Measurements from ENCODE around the gene PTGES3L. TPM values are rescaled to one million over a fixed set of nuclear protein-coding genes. Genes with fewer than 3 reads are reported as not detected.

PTGES3L gene
- total and polyA plus RNA-seq, 4 donors: 1.5 to 8.2 (median 4.2) TPM

GRCh38 chr17:43021741-43022512 is 42.0 kb upstream of the PTGES3L start, which contains the start of gene VAT1:
TSS of gene VAT1 (minus strand) at chr17:43022385. CDS start at chr17:43022322, 63 bp downstream.
- peak in 3 of 6 donors; percentile 69 to 94 (median 93) for DNase-seq (ENCODE audit: low read depth in 4 of 6, low spot score in 6 of 6)
- WGBS (ENCODE audit: insufficient coverage): under 1% methylated on average over 78 of the region's 80 CpGs
- no peaks in the 10 kb centered on the region for H3K9me3 ChIP-seq (ENCODE audit: control insufficient read depth, insufficient read depth, low read length)
- H3K4me1 ChIP-seq (ENCODE audit: control insufficient read depth, insufficient read depth, low read length): peaks cover 64% of the 10 kb centered on the region
- peak within 1 kb of the TSS; percentile 77 for H3K27ac ChIP-seq (ENCODE audit: low read depth, low read length)
- H3K4me3 ChIP-seq (ENCODE audit: low read depth, low read length): peak within 1 kb of the TSS; percentile 88
- peaks cover 14% of the 10 kb centered on the region for H3K36me3 ChIP-seq (ENCODE audit: control insufficient read depth, insufficient read depth, low read length)
- no peaks in the 10 kb centered on the region for H3K27me3 ChIP-seq (ENCODE audit: control insufficient read depth, insufficient read depth, low read length)

GRCh38 chr17:43020789-43021740 is 41.2 kb upstream of the PTGES3L start:
- Histone ChIP-seq H3K36me3 (ENCODE audit: control insufficient read depth, insufficient read depth, low read length) (peaks cover 22% of the 10 kb centered on the region), H3K4me1 (ENCODE audit: control insufficient read depth, insufficient read depth, low read length) (peaks cover 60% of the 10 kb centered on the region), H3K9me3 (ENCODE audit: control insufficient read depth, insufficient read depth, low read length) (no peaks in the 10 kb centered on the region), H3K4me3 (ENCODE audit: low read depth, low read length) (peak overlapping the region; percentile 88), H3K27me3 (ENCODE audit: control insufficient read depth, insufficient read depth, low read length) (no peaks in the 10 kb centered on the region), H3K27ac (ENCODE audit: low read depth, low read length) (peak overlapping the region; percentile 77)
- no CpG with 5 or more reads among the region's 40 CpGs for WGBS (ENCODE audit: insufficient coverage)
- DNase-seq (ENCODE audit: low read depth in 4 of 6, low spot score in 6 of 6): peak in 2 of 6 donors; percentile 76 to 83

DNA sequence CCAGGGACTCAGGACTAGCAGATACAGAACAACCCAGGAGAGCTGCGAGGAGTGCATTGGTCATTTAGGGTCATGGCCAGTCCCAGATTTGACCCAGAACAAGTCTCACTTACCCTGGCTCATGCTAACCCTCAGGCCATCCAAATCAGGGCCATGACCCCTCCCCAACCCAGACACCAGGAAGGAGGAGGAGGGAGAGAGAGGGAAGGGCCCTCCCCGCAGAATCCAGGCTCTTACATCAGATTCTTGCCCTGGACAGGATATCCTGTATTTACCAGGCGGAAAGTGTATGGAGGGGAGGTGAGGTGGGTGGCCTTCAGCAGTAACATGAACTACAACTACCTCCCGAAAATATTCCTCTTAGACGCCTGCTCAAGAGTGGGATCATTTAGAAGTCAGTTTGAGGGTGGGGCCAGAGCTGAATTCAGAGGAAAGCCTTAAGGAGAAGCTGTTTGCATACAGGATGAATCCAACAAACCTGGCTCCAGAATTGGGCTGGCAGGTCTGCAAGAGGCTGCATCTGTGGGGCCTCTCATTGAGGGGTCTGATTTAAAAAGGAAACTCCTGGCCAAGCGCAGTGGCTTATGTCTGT is 40.2 kb upstream of the PTGES3L start:
- DNase-seq (ENCODE audit: low read depth in 4 of 6, low spot score in 6 of 6): no peak
- Histone ChIP-seq H3K36me3 (ENCODE audit: control insufficient read depth, insufficient read depth, low read length) (peaks cover 32% of the 10 kb centered on the region), H3K4me3 (ENCODE audit: low read depth, low read length) (peak overlapping the region; percentile 88), H3K27ac (ENCODE audit: low read depth, low read length) (peak overlapping the region; percentile 2), H3K27me3 (ENCODE audit: control insufficient read depth, insufficient read depth, low read length) (no peaks in the 10 kb centered on the region), H3K9me3 (ENCODE audit: control insufficient read depth, insufficient read depth, low read length) (no peaks in the 10 kb centered on the region), H3K4me1 (ENCODE audit: control insufficient read depth, insufficient read depth, low read length) (peaks cover 61% of the 10 kb centered on the region)
- 83% methylated on average over 2 of the region's 6 CpGs for WGBS (ENCODE audit: insufficient coverage)

DNA sequence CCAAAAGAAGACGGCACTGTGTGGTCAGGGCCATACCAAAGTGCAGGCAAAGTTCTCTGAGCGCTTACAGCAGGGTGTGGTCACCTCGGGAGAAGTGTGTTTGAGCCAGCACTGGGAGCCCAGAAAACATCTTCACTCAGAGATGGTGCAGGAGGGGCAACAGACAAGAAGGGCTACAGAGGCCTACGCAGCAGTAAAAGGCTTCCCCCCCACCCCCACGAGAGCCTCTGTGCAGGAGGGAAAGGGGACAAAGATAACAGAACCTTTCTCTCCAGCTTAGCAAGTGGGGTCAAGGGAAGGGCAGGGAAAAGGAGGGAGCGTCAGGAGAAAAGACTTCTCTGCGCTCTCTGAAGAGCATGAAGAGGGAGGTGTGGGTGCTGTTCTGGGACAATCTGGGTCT is 39.5 kb upstream of the PTGES3L start:
- H3K9me3 ChIP-seq (ENCODE audit: control insufficient read depth, insufficient read depth, low read length): no peaks in the 10 kb centered on the region
- DNase-seq (ENCODE audit: low read depth in 4 of 6, low spot score in 6 of 6): no peak
- H3K27me3 ChIP-seq (ENCODE audit: control insufficient read depth, insufficient read depth, low read length): no peaks in the 10 kb centered on the region
- peaks cover 34% of the 10 kb centered on the region for H3K36me3 ChIP-seq (ENCODE audit: control insufficient read depth, insufficient read depth, low read length)
- WGBS (ENCODE audit: insufficient coverage): 31% methylated on average over 3 of the region's 7 CpGs
- peaks cover 56% of the 10 kb centered on the region for H3K4me1 ChIP-seq (ENCODE audit: control insufficient read depth, insufficient read depth, low read length)
- H3K27ac ChIP-seq (ENCODE audit: low read depth, low read length): peak overlapping the region; percentile 2
- no peak overlapping the region for H3K4me3 ChIP-seq (ENCODE audit: low read depth, low read length)

GRCh38 chr17:43018932-43019331 is 39.1 kb upstream of the PTGES3L start:
- Histone ChIP-seq H3K4me1 (ENCODE audit: control insufficient read depth, insufficient read depth, low read length) (peaks cover 55% of the 10 kb centered on the region), H3K36me3 (ENCODE audit: control insufficient read depth, insufficient read depth, low read length) (peaks cover 39% of the 10 kb centered on the region)
- no CpG with 5 or more reads among the region's 4 CpGs for WGBS (ENCODE audit: insufficient coverage)

DNA sequence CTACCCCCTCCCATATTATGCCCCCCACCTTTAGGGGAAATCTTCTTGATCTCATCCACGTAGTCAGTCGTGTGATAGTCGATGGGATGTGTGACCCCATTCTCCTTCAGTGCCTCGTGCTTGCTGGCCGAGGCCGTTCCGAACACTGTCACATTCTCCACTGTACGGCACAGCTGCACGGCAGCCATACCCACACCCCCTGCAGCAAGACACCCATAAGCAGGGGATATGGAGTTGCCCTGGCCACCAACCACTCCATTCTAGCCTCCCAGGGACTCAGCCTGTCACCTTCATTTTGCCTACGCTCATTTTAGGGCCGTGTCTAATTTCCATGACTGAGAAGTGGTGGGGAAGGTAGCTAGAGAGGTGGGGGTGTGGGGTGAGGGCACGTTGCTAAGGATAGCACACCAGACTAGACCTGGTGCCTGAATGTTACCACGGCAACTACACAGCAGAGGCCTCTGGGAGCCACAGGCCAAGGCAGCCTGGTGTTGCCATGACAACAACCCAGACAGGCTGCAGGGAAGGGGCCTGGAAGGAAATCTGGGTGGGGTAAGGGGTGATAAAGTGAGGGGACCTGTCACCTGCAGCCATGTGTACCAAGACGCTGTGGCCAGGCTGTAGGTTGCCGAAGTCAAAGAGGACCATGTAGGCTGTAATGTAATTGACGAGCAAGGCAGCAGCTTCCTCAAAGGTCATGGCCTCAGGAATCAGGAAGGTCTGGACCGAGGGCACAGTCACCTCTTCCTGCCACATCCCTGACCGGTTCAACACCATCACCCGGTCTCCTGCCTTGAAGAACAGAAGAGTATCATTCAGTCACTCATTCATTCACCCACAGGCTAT is 38.4 kb upstream of the PTGES3L start:
- peaks cover 46% of the 10 kb centered on the region for H3K36me3 ChIP-seq (ENCODE audit: control insufficient read depth, insufficient read depth, low read length)
- H3K27me3 ChIP-seq (ENCODE audit: control insufficient read depth, insufficient read depth, low read length): no peaks in the 10 kb centered on the region
- H3K27ac ChIP-seq (ENCODE audit: low read depth, low read length): no peak overlapping the region
- peak in 3 of 6 donors; percentile 49 to 87 (median 68) for DNase-seq (ENCODE audit: low read depth in 4 of 6, low spot score in 6 of 6)
- 25% methylated on average over 14 of the region's 19 CpGs for WGBS (ENCODE audit: insufficient coverage)
- H3K4me3 ChIP-seq (ENCODE audit: low read depth, low read length): no peak overlapping the region
- H3K4me1 ChIP-seq (ENCODE audit: control insufficient read depth, insufficient read depth, low read length): peaks cover 58% of the 10 kb centered on the region
- no peaks in the 10 kb centered on the region for H3K9me3 ChIP-seq (ENCODE audit: control insufficient read depth, insufficient read depth, low read length)

More at GRCh38 chr17:43018932-43019331, 39.1 kb upstream of the PTGES3L start:
- Histone ChIP-seq H3K9me3 (ENCODE audit: control insufficient read depth, insufficient read depth, low read length) (no peaks in the 10 kb centered on the region), H3K27me3 (ENCODE audit: control insufficient read depth, insufficient read depth, low read length) (no peaks in the 10 kb centered on the region), H3K4me3 (ENCODE audit: low read depth, low read length) (no peak overlapping the region), H3K27ac (ENCODE audit: low read depth, low read length) (no peak overlapping the region)
- DNase-seq (ENCODE audit: low read depth in 4 of 6, low spot score in 6 of 6): no peak

- no peaks in the 10 kb centered on the region for H3K27me3 ChIP-seq (ENCODE audit: control insufficient read depth, insufficient read depth, low read length)
- H3K4me3 ChIP-seq (ENCODE audit: low read depth, low read length): no peak overlapping the region
- WGBS (ENCODE audit: insufficient coverage): 94% methylated on average over 7 of the region's 7 CpGs
- no peaks in the 10 kb centered on the region for H3K9me3 ChIP-seq (ENCODE audit: control insufficient read depth, insufficient read depth, low read length)
- no peak for DNase-seq (ENCODE audit: low read depth in 4 of 6, low spot score in 6 of 6)
- H3K36me3 ChIP-seq (ENCODE audit: control insufficient read depth, insufficient read depth, low read length): peaks cover 58% of the 10 kb centered on the region
- H3K27ac ChIP-seq (ENCODE audit: low read depth, low read length): no peak overlapping the region
- peaks cover 54% of the 10 kb centered on the region for H3K4me1 ChIP-seq (ENCODE audit: control insufficient read depth, insufficient read depth, low read length)
Observed at GRCh38 chr17:43016216-43016615, 36.3 kb upstream of the PTGES3L start.

DNA sequence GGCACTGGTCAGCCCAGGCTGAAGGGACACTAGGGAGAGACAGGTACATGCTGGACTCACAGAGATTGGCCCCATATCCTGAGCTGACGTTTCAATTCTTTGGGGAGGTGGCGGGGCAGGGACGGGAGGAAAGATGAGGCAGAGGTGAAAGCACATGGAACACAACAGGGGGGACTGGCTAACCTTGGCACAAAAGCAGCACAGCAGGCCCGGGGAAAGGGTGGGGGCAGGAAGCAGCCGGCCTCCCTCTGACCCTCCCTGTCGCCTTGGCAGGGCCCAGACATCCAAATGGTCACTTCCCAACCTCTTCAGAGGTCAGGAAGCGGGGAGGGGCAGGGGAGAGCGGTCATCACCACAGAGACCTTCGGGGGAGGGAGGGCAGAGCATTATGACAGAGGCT is 35.7 kb upstream of the PTGES3L start:
- H3K4me3 ChIP-seq (ENCODE audit: low read depth, low read length): no peak overlapping the region
- no peaks in the 10 kb centered on the region for H3K27me3 ChIP-seq (ENCODE audit: control insufficient read depth, insufficient read depth, low read length)
- peak overlapping the region; percentile 20 for H3K27ac ChIP-seq (ENCODE audit: low read depth, low read length)
- H3K4me1 ChIP-seq (ENCODE audit: control insufficient read depth, insufficient read depth, low read length): peaks cover 48% of the 10 kb centered on the region
- no peak for DNase-seq (ENCODE audit: low read depth in 4 of 6, low spot score in 6 of 6)
- WGBS (ENCODE audit: insufficient coverage): 34% methylated on average over 7 of the region's 9 CpGs
- no peaks in the 10 kb centered on the region for H3K9me3 ChIP-seq (ENCODE audit: control insufficient read depth, insufficient read depth, low read length)
- peaks cover 58% of the 10 kb centered on the region for H3K36me3 ChIP-seq (ENCODE audit: control insufficient read depth, insufficient read depth, low read length)

Data from spinal cord (tissue), 10 donors.